ENCODE data around the gene TOP2A.
A peak's percentile ranks its signal among the peaks of the same experiment; 100 is the strongest.

TOP2A gene

DNA sequence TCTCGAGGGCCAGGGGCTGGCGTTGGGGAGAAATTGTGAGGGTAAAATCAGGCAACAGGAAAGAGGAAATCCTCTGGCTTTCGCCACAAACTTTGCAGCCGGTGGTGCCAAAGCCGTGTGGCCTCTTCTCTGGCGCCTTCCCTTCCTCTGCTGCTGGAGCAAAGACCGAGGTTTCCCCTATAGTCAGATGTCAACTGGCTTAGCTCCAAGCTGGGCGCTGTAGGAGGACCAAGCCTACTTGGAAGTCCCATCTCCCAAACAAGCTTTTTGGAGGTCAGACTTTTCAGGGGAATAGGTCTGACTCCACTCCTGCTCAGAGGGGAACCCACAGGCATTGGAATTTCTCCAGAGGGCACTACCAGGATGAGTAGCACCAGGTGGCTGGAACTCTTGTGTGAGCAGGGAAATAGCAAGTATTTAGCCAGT is 30.5 kb upstream of the TOP2A start:
- no peaks in the 10 kb centered on the region for H3K27me3 ChIP-seq
- H3K9me3 ChIP-seq, result no peaks in the 10 kb centered on the region
- peaks cover 16% of the 10 kb centered on the region for H3K36me3 ChIP-seq
- peaks cover 38% of the 10 kb centered on the region for H3K4me1 ChIP-seq
- H3K4me3 ChIP-seq (ENCODE audit: low read depth, low read length), result no peak overlapping the region
- DNase-seq, result no peak
- TF ChIP-seq CTCF (IDR thresholded peaks at IDR 0.05; ENCODE audit: low read depth, low read length), result no peak

DNA sequence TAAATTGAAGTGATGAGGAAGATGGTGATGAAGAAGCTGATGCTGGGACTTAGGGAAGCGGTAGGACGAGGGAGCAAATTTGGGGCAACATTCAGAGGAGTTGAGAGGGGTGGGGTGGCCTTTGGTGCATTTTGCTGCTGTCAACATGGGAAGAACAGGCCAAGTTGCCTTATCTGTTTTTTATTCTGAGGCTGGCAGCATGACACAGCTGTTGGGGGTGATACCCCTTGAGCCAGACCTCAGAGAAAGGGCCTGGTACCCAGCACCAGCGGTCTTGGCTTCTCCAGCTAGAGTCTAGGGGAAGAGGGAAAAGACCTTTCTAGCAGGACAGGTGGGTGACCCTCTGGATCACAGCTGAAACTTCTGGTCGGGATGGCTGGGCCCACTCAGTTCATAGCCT is 30.1 kb upstream of the TOP2A start:
- no peaks in the 10 kb centered on the region for H3K9me3 ChIP-seq
- peaks cover 11% of the 10 kb centered on the region for H3K36me3 ChIP-seq
- H3K4me1 ChIP-seq, result peaks cover 36% of the 10 kb centered on the region
- DNase-seq, result no peak
- H3K27me3 ChIP-seq, result no peaks in the 10 kb centered on the region
- TF ChIP-seq CTCF (IDR thresholded peaks at IDR 0.05; ENCODE audit: low read depth, low read length), result no peak
- H3K4me3 ChIP-seq (ENCODE audit: low read depth, low read length), result no peak overlapping the region

DNA sequence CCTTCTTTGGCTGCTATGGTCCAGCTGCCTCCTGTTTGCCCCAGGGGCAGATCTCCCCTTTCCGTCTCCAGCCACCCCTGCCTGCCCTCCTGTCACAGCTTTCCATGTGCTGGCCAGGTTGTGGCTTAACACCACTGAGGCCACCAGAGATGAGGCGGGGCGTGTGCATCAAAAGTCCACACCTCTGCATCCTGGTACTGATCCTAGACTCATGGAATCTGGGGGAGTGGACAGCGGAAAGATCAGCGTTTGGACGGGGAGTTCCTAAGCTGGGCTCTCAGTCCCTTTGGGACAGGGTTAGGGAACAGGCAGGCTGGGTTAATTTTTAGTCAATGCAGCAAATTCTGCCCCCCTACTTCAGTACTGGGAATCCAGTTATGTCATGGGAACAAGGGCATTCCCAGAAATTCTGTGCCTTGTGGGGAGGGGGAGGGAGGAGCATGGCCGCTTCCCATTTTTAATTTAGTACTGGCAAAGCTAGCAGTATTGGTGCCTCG is 29.5 kb upstream of the TOP2A start:
- no peak for DNase-seq
- Histone ChIP-seq H3K36me3 (peaks cover 5% of the 10 kb centered on the region), H3K9me3 (no peaks in the 10 kb centered on the region), H3K4me1 (peaks cover 34% of the 10 kb centered on the region), H3K4me3 (ENCODE audit: low read depth, low read length) (no peak overlapping the region), H3K27me3 (no peaks in the 10 kb centered on the region)
- no peak for TF ChIP-seq CTCF (IDR thresholded peaks at IDR 0.05; ENCODE audit: low read depth, low read length)

GRCh38 chr17:40445751-40446468 is 28.2 kb upstream of the TOP2A start:
- Histone ChIP-seq H3K9me3 (no peaks in the 10 kb centered on the region), H3K4me3 (ENCODE audit: low read depth, low read length) (peak overlapping the region; percentile 91), H3K36me3 (no peaks in the 10 kb centered on the region; the same call in 1 of the 2 replicates), H3K4me1 (peaks cover 23% of the 10 kb centered on the region), H3K27me3 (no peaks in the 10 kb centered on the region)
- TF ChIP-seq CTCF (IDR thresholded peaks at IDR 0.05; ENCODE audit: low read depth, low read length), result peak; percentile 20; the same call in 1 of the 2 replicates
- no peak for DNase-seq

GRCh38 chr17:40443988-40444899 is 26.5 kb upstream of the TOP2A start:
- Histone ChIP-seq H3K4me1 (peaks cover 19% of the 10 kb centered on the region), H3K9me3 (no peaks in the 10 kb centered on the region), H3K27me3 (no peaks in the 10 kb centered on the region), H3K4me3 (ENCODE audit: low read depth, low read length) (peak overlapping the region; percentile 91), H3K36me3 (no peaks in the 10 kb centered on the region)
- DNase-seq, result peak; percentile 43
- TF ChIP-seq CTCF (IDR thresholded peaks at IDR 0.05; ENCODE audit: low read depth, low read length), result no peak
